Measurements from ENCODE around the gene TFAP2E.

DNA sequence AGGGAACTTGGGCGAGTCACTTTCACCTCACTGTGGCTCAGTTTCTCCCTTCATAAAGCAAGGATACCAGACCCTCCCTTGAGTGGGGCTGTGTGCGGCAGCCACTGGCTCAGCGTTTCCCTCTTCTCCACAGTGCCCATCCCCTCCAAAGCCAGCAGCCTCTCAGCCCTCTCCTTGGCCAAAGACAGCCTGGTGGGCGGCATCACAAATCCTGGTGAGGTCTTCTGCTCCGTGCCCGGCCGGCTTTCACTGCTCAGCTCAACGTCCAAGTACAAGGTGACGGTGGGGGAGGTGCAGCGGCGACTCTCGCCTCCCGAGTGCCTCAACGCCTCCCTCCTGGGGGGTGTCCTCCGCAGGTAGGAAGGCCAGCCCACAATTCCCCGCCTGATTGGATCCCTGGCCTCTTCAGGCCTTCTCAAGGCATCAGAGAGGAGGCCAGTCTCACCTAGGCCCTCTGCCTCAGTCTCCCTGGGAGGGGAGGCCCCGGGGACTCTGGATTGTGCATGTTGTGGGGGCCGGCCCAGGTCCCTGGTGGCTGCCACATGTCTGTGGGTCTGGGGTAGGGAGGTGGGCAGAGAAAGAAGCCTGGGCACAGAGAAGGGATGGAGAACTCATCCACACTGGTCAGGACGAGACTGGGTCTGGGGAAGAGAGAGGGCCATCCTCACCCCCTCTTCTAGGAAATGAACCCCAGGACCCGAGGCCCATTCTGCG lies 15.2 kb downstream of the TFAP2E start:
- TF ChIP-seq TAF1 (IDR thresholded peaks at IDR 0.05; ENCODE audit: low read depth, low read length) = no peak
- no peak for TF ChIP-seq POLR2AphosphoS5 (IDR thresholded peaks at IDR 0.05; ENCODE audit: low read depth, low read length)
- TF ChIP-seq POLR2A (IDR thresholded peaks at IDR 0.05; ENCODE audit: low read depth, low read length) = no peak
- no peak for TF ChIP-seq SPI1 (IDR thresholded peaks at IDR 0.05; ENCODE audit: low read depth, low read length)
- no peak for TF ChIP-seq POU2F2 (IDR thresholded peaks at IDR 0.05; ENCODE audit: low read depth, low read length)
